Stimulated activated CD4-positive, alpha-beta T cell treated with anti-CD3 and anti-CD28 coated beads, TNF-alpha, amount 100 ng/mL, for 4 hours (primary cell): ENCODE data around the gene KIDINS220.

Experiments used
- DNase-seq, 3 experiments: peaks; one replicate each; pipeline ENCODE4 v3.0.0-alpha.2; 2020; ENCODE audit warnings: low read depth in 3 of 3

KIDINS220 gene

GRCh38 chr2:8699839-8700238 lies 137.6 kb downstream of the KIDINS220 start:
- no peak for DNase-seq

GRCh38 chr2:8697190-8697589 lies 140.2 kb downstream of the KIDINS220 start:
- no peak for DNase-seq

DNA sequence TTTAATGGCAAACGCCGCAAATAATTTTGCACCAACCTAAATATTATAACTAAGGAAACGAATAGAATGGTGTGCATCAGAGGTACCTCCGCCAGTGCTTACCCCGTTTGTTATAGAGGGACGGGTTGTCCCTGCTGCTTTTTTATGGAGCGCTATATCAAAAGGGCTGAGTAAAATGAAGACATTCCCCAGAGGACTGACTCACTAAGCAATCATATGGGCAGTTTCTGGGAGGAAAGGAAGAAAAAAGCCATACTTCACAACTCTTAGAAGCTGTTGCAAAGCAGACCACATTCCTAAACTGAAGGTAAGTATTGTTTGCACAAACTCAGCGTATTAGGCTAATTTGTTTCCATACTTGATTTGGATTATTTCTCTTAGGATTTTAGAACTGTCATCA lies 142.7 kb downstream of the KIDINS220 start:
- no peak for DNase-seq

DNA sequence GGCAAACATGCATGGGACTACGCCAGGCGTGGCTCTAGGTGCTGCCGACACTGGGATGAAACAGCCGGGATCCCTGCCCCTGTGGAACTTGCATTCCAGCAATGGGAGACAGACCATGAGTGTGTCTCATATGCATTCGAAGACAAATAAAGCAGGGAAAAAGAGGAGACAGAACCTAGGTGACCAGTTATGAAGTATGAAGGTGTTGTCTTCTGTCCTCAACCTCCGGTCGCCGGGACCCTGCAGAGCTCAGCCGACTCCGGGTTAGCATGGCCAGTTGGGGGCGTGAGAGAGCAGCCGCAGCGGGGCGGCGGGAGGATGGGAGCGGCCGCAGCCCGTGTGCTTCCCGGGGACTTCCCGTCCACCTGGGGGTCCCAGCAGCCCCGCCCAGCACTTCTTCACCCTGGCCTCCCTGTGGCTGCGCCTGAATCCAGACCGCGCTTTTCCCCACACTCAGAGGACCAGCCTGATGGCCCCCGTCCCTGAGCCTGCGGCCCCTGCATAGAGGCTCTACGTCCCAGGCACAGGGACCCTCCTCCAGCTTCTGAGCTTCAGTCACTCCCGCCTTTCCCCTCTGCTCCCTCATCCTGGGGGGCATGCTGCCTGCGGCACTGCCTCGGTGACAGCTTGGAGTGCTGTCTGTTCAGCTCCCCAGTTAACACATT lies 144.1 kb downstream of the KIDINS220 start:
- DNase-seq = no peak

- DNase-seq = no peak
Measured at GRCh38 chr2:8692783-8693156, 144.6 kb downstream of the KIDINS220 start.

DNA sequence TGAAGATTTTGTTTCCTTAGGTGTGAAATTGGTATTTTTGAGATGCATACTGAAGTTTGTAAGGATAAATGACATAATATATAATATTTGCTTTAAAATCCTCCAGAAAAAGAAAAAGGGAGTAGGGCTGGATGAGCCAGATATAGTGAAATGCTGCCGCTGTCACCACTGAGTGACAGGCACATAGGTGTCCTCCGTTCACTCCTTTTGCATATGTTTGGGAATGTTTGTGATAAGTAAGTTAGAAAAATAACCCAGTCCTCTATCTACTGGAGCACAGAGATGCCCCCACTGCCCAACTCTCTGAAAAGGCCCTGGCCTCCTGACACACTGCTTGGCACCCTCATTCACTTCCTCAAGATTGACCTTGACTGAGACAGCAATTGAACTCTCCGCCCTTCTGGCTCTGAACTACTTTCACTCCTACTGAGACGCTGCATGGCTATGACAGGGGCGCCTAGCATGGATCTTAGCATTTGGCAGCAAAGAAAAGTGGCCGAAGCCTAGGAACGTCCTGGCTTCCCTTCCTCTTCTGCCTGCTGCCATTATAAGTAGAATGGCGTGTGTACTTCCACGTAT lies 145.5 kb downstream of the KIDINS220 start:
- no peak for DNase-seq

DNA sequence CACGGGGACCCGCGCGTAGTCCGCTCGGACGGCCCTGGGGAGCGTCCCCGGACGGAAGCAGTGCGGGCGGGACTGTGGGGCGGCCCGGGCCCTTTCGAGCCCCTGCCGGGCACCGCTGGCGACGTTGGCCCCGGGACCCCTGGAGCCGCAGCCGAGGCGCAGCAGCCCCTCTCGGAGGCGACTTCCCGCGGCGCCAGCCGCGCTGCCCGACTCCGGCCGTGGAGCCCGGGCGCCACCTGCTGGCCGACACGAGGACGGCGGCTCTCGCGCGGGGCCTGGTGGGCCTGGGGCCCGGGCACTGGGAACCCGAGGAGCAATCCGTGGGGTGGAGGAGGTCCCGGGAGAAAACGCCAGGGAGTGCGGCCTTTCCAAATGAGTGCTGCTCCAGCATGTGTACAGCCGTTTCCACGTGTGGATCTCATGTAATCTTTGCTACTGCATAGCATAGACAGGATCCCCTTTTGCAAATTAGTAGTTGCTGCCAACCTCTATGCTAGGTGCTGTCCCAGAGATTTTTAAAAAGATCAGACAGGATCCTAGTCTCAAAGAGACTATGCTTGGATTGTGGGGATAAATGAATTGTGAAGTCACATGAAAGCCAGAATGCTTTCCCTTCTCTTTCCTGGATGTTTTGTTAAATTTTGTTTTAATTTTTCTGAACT lies 151.6 kb downstream of the KIDINS220 start:
- peak; percentile 66 to 79 (median 68) for DNase-seq

- peak in 1 of 3 experiments; percentile 41 for DNase-seq
Measured at GRCh38 chr2:8684878-8685696, 152.3 kb downstream of the KIDINS220 start.

DNA sequence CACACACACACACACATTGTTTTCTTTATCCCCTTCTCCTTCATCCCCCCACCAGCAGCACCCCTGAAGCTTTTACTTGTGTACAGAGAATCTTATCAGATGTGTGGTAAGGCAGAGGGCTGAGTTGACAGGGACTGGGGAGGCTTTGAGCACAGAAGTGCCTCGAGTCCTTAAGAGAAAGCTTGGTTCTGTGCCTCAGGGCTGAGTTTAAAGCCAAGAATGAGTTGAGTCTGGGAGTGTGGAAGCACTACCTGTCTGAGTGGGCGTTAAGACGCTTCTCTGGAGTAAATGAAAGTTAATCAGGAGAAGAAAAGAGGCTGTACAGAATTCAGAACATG lies 152.9 kb downstream of the KIDINS220 start:
- DNase-seq = no peak

- no peak for DNase-seq
Measured at GRCh38 chr2:8682719-8683667, 154.4 kb downstream of the KIDINS220 start.

DNA sequence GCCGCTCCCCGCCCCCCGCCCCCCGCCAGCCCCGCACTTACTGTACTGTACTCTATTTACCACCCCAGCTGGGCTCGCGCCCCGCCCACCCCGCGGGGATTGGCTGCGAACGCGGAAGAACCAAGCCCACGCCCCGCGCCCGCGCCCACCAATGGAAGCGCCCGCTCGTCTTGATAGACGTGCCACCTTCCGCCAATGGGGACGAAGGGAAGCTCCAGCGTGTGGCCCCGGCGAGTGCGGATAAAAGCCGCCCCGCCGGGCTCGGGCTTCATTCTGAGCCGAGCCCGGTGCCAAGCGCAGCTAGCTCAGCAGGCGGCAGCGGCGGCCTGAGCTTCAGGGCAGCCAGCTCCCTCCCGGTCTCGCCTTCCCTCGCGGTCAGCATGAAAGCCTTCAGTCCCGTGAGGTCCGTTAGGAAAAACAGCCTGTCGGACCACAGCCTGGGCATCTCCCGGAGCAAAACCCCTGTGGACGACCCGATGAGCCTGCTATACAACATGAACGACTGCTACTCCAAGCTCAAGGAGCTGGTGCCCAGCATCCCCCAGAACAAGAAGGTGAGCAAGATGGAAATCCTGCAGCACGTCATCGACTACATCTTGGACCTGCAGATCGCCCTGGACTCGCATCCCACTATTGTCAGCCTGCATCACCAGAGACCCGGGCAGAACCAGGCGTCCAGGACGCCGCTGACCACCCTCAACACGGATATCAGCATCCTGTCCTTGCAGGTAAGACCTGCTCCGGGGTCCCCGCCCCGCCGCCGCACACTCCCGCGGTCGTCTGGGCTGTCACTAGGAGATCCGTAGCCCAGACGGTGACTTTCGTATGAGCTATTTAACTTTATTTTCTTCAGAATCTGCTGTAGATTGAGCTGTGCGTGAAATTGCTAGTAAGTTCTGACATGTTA lies 155.4 kb downstream of the KIDINS220 start, which contains the start of gene ID2:
Gene ID2 (plus strand): TSS at position 271 of the 907 bp plus-strand sequence. CDS start 110 bp downstream, at position 381.
- peak; percentile 94 to 97 (median 96) for DNase-seq

DNA sequence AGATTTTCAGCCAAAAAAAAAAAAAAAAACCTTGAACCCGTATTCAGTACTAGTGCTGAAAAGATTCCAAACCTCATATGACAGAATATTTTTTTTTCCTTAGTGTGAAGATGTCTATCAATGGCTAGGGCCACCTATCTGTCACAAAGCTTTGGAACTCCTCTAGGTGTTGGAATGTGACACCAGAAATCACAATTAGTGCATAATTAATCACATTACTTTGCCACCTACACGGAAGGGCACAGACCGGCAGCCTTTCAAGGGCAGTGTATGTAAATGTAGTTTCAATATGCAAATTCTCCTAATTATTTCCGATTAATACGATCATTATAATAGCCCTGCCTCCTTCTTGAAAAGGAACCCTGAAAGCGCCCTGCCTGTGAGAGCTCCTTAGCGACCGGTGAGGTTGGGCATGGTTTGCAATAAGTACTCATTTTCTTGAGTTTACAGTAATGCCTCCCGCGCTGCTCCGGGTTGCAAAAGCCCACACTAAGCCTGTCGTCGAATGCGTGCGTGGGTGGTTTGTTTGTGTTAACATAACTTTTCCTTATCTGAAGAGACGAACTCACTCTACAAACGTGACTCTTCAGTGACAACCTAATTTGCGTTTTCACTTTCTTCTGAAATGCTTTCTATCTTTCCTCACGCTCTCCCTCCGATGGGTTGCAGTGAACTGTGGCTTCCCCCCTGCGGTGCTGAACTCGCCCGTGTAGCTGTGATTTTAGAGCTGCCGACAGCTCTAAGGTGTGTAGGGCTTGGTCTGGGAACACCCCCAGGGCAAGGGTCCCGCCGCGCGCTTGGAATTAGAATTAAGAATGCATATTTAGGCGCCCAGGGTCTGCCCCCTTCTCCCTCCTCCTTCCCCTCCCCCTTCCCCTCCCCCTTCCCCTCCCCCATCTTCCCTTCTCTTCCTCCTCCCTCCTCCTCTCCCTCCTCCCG lies 156.3 kb downstream of the KIDINS220 start:
- DNase-seq = peak; percentile 60 to 67 (median 62)

DNA sequence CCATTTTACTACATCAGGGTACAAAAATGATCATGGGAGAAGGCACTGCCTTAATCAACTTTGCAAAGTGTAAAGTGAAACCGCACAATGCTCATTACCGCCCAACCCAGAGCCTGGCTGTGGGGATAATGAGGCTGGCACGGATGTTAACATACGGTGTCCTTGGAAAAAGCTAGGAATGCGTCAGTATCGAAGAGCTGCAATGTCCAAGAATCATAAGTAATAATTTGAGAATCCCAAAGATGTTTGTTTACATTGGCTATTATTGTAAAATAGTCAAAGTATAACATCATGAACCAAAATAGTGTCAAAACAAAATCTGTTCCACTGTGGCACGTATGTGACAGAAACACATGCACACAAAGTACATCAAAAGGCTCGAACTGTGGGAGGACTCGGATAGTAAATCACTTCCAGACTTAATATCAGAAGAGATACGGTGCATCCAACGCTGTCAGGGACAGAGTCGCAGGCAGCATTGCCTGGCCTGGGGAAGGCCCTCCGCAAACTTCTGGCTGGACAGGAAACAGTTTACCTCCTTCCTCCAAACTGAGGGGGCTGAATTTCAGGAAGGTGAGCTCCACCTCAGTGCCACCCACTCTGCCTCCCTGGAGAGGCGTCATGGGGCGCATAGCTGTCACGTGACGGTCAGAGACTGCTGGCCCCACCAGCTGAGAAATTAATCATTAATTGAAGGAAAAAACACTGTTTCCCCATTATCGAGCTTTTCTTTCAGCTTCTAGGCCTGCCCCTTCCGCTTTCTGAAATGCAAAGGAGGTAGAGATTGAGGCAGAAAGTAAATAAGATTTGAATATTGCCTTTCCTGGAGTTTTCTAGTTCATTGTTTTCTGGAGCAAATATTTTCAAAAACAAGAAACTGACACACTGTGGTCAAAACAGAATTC lies 157.3 kb downstream of the KIDINS220 start:
- DNase-seq = no peak

- no peak for DNase-seq
Measured at GRCh38 chr2:8679567-8679826, 157.9 kb downstream of the KIDINS220 start.
